ENCODE measurements around the gene PKD1.
"Not testable (repeated sequence)": the region's sequence is repeated elsewhere in the genome, so short reads cannot be mapped to it uniquely, and the experiment has no call there.

PKD1 gene

DNA sequence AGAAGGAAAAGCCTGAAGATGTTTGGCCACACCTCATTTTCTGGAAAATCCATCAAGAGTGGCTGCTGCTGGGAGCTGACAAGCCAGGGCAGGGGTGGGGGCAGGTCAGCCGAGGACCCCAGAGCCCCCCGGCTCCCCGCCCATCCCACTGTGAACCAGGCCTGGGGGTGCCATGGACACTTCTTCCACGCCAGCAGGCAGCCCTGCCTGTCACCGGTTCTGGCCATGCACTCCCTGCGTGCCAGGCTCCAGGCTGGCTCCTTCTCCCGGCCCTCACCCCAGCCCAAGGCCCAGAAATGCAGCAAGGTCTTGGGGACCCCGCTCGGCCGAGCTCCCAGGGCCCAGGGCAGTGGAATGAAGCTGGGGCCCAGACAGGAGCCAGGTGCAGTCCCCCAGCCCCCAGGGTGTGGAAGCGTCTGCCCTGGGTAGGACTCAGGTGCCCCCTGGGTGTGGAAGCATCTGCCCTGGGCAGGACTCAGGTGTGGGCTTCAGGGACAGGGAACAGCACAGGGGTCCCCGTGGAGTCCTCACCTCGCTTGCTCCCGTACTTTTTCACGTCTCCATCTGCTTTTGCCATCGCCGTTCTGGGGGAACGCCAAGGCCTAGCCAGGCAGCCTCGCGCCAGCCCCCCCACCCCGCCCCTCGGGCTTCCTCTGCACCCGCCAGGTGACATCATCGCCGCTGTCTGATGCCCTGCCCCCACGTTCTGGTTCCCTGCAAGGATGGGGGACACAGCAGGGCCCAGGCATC lies 12.6 kb downstream of the PKD1 start:
- DNase-seq: not testable (repeated sequence)

- no peak for DNase-seq
Measured at GRCh38 chr16:2122429-2122828, 13.3 kb downstream of the PKD1 start.

- DNase-seq: no peak
Measured at GRCh38 chr16:2121853-2122252, 13.8 kb downstream of the PKD1 start.

GRCh38 chr16:2121325-2121724 lies 14.4 kb downstream of the PKD1 start:
- not testable (repeated sequence) for DNase-seq

- not testable (repeated sequence) for DNase-seq
Measured at GRCh38 chr16:2117960-2118722, 17.6 kb downstream of the PKD1 start.

DNA sequence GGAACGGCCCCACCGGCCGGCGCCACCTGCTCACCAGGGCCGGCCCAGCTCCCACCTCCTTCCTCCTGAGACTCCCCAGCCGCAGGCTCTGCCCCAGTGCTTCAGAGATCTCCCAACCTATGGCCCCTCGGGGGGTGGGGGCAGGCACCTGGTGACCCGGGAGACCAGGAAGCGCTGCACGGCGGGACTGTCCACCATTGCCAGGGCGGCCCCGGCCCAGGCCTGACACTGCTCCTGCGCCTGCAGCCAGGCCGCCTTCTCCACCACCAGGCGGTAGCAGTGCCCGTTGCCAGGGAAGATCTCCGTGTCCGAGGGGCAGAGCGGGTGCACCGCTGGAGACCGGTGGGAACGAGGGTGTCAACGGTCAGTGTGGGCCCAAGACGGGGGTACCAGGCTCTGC lies 18.4 kb downstream of the PKD1 start:
- DNase-seq: not testable (repeated sequence)

- not testable (repeated sequence) for DNase-seq
Measured at GRCh38 chr16:2116428-2116827, 19.3 kb downstream of the PKD1 start.

DNA sequence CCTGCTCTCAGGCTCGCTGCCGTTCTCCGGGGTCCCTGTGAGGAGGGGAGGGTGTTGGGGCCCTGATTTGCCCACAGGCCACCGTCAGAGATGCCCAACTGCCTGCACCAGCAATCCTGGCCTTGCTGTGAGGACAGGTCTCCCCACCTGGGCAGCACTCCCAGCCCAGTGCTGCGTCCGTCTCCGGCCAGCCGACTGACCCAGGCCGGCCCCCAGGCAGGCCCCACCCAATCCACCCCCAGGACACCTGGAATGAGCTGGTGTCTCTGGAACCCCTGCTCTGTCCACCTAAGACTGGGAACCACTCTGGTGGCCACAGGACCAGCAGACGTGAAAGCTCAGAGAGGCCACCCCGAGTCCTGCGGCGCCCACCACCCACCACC lies 20.1 kb downstream of the PKD1 start:
- no peak for DNase-seq

DNA sequence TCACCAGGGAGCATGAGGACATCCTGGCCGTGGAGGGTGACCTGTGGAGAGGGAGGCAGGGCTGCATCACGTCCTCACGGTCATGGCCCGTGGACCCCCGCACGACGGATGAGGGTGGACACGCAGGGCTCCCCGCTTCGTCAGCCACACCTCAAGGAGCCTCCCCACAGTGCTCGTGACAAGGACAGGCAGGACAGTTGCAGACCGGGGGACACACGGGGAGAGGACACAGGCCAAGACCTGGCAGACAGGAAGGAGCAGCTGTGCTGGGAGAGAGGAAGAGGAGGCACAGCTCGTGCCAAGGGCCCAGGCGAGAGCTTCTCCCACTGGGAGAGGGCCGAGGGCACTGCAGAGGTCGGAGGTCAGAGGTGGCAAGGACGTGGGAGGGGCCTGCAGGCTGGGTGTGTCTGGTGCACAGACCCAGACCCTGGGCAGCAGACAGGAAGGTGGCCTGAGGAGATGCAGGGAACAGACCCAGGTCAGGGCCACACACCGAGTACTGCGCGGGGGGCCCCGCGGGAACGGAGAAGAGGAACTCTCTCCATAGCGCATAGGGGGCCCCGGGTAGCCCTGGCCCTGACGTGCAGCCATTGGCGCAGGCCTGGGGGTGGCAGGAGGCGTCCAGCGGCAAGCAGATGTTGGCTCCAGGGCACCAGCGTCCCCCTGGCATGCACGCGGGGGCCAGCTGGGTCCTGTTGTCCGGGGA lies 20.7 kb downstream of the PKD1 start:
- not testable (repeated sequence) for DNase-seq

GRCh38 chr16:2114225-2114624 lies 21.5 kb downstream of the PKD1 start:
- DNase-seq: not testable (repeated sequence)

DNA sequence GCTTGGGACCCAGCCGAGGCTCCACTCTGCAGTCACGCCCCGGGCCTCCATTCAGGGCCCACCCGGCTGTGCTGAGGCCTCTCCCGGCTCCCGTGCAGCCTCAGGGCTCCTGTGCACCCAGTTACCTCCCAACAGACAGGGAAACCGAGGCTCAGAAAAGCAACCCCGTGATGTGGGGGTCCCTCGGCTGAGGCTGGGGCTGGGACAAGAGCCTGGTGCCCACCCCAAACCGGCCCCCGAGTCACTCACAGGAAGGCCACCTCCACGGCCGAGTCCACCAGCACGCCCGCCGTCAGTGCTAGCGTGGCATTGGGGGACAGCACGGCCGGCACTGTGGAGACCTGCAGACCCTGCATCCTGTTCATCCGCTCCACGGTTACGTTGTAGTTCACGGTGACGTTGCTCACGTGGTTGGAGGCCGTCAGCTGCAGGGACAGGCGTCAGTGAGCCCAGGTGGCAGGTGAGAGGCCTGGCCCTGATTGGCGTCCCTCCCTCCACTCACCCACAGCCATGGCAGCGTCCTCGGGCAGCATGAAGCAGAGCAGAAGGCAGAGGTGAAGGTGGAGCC lies 23.1 kb downstream of the PKD1 start:
- DNase-seq: not testable (repeated sequence)

DNA sequence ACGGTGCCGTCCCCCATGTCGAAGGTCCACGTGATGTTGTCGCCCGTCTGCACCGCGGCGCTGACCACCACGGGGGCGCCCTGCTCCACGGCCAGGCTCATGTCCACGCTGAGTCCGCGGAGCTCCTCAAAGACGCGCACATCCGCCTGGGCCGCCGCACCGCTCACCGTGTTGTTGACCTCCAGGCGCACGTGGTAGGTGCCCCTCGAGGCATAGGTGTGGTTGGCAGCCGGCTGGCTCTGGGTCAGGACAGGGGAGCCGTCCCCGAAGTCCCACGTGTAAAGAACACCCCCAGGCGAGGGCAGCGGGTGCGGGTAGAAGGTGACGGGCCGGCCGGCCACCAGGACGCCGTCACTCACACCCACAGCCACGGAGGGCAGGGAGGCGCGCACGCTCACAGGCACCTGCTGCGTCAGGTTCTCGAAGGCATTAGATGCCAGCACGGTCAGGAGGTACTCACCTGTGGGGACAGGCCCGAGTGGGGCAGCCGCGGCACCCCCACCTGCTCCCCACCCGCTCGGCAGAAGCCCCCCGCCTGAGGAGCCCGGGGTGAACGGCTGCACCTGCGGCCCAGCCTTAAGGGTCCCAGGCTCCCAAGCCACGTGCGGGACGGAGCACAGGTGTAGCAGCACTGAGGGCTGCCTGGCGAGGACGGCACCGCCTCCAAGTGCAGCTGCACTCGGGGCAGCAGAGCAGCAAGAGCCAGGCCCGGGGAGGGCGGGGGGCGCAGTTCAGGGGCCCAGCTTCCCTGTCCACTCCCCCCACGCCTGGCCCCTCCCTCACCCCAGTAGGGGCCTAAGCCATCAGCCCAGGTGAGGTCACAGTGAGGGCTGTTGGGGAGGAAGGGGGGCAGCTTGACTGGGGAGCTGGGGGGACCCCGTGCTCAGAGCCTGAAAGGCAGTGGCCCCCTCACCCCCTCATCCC lies 24.0 kb downstream of the PKD1 start:
- DNase-seq: not testable (repeated sequence)

DNA sequence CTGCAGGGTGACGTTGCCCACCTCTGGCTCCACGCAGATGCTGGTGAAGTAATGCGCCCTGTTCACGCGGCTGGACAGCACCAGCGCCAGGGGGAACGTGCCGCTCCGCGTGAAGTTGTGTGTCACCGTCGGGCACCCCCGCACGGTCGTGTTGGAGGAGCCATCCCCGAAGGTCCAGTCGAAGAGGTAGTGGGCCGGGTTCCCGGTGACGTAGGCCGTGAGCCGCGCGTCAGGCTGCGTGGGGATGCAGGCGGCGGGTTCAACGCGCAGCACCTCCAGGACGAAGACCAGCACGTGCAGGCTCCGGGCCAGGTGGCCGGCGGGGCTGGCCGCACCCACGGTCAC lies 24.7 kb downstream of the PKD1 start:
- not testable (repeated sequence) for DNase-seq

GRCh38 chr16:2110332-2111008 lies 25.2 kb downstream of the PKD1 start:
- DNase-seq: not testable (repeated sequence)

GRCh38 chr16:2109872-2110271 lies 25.8 kb downstream of the PKD1 start:
- DNase-seq: not testable (repeated sequence)

GRCh38 chr16:2109271-2109580 lies 26.5 kb downstream of the PKD1 start:
- not testable (repeated sequence) for DNase-seq

- DNase-seq: not testable (repeated sequence)
Measured at GRCh38 chr16:2108446-2109270, 27.0 kb downstream of the PKD1 start.

DNA sequence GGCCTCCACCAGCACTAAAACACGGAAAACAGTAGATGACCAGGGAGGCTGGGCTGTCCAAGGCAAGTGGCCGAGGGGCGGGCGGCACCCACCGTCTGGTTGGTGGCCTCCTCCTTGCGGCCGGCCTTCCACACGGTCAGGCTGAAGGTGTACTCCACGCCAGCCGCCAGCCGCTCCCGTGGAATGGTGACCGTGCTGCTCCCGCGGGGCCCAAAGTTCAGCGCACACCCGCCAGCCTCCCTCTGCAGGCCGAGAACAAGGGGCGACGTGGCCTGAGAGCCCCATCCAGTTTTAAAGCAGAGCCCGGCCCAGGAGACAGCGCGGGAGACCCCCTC lies 27.9 kb downstream of the PKD1 start:
- DNase-seq: not testable (repeated sequence)

- not testable (repeated sequence) for DNase-seq
Measured at GRCh38 chr16:2107121-2107790, 28.4 kb downstream of the PKD1 start.

DNA sequence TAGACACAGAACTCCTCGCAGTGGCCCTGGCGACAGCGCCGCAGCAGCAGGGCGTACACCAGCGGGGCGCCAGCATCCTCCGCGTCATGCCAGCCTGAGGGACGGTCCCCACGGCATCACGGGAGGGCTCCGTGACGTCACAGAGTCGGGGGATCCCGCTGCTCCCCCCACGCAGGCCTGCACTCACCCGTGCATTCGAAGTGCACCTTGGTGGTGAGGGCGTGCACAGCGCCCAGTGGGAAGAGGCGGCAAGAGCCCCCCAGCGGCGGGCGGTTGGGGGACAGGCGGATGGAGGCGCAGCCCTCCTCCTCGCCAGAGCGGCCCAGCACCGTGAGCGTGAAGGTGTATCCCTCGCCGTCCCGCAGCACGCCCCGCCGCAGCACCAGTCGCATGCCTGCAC lies 29.5 kb downstream of the PKD1 start:
- not testable (repeated sequence) for DNase-seq

All from activated gamma-delta T cell (primary cell).